ENCODE measurements around the gene RALGAPA2. TPM values are rescaled to one million over a fixed set of nuclear protein-coding genes. Genes with fewer than 3 reads are reported as not detected.

Gene RALGAPA2
- total and polyA plus RNA-seq, 8 donors, result 34.5 to 79.8 (median 43.1) TPM

DNA sequence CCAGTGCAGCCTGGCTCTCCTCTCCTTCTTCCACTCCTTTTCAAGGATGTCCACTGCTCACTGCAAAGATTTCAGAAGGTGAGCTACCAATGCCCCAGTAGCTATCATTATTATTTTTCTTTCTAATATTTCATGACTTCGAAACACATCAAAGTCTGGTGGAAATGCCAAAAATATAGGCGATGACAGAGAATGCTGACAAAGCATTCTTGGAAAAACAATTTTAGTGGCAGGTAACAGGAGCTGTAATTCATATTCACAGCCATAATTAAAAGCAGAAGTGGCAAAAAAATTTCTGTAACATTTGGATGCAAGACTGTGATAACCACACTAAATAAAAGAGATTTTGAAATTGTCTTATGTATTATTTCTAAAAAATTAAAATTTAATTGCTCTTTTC lies 133.6 kb downstream of the RALGAPA2 start:
- intact Hi-C loops (cut with DNase I), result no loop called here
- no peaks in the 10 kb centered on the region for H3K4me1 ChIP-seq
- peaks cover 0 to 87% of the 10 kb centered on the region in 2 donors for H3K36me3 ChIP-seq
- DNase-seq, result no peak
- H3K27ac ChIP-seq, result no peak overlapping the region
- H3K4me3 ChIP-seq, result no peak overlapping the region
- H3K9me3 ChIP-seq, result no peaks in the 10 kb centered on the region
- no peaks in the 10 kb centered on the region for H3K27me3 ChIP-seq
- ATAC-seq, result no peak
- TF ChIP-seq, protein P1, sequence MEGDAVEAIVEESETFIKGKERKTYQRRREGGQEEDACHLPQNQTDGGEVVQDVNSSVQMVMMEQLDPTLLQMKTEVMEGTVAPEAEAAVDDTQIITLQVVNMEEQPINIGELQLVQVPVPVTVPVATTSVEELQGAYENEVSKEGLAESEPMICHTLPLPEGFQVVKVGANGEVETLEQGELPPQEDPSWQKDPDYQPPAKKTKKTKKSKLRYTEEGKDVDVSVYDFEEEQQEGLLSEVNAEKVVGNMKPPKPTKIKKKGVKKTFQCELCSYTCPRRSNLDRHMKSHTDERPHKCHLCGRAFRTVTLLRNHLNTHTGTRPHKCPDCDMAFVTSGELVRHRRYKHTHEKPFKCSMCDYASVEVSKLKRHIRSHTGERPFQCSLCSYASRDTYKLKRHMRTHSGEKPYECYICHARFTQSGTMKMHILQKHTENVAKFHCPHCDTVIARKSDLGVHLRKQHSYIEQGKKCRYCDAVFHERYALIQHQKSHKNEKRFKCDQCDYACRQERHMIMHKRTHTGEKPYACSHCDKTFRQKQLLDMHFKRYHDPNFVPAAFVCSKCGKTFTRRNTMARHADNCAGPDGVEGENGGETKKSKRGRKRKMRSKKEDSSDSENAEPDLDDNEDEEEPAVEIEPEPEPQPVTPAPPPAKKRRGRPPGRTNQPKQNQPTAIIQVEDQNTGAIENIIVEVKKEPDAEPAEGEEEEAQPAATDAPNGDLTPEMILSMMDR (IDR thresholded peaks at IDR 0.05), result no peak

GRCh38 chr20:20573797-20574196 lies 138.6 kb downstream of the RALGAPA2 start:
- TF ChIP-seq, protein P1 (IDR thresholded peaks at IDR 0.05), result no peak
- DNase-seq (no peak), ATAC-seq (peak; percentile 60)
- no peak overlapping the region for H3K4me3 ChIP-seq
- H3K4me1 ChIP-seq, result no peaks in the 10 kb centered on the region
- no peaks in the 10 kb centered on the region for H3K27me3 ChIP-seq
- no peak overlapping the region for H3K27ac ChIP-seq
- intact Hi-C loops (cut with DNase I), result no loop called here
- peaks cover 0 to 79% of the 10 kb centered on the region in 2 donors for H3K36me3 ChIP-seq
- H3K9me3 ChIP-seq, result no peaks in the 10 kb centered on the region

- H3K9me3 ChIP-seq, result no peaks in the 10 kb centered on the region
These were observed 141.2 kb downstream of the RALGAPA2 start for GRCh38 chr20:20571068-20571780.

DNA sequence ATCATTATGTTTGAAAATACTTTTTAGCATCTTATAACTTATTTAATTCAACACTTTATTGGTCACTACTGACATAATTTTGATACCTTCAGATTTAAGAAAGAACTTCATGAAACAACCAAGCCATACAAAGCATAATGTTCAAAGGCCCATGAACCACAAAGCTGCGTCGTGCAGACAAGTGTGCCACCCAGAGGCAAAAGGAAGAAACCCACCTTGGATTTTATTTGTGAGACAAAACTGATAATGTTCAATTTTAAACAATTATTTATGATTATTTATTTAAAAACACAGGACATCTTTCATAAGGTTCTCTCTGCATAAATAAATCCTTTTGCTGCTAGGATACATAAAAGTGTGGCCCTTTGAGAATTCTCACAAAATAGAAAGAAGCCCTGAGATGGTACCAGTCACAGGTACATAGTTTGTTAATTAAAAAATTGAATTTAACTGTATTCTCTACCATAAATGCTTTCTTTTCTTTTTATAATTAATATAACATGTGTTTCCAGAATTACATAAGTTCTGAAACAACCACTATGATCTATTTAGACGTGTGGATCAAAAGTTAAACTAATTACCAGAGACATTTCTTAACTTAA lies 143.7 kb downstream of the RALGAPA2 start:
- Histone ChIP-seq H3K4me1 (no peaks in the 10 kb centered on the region), H3K27me3 (no peaks in the 10 kb centered on the region), H3K4me3 (no peak overlapping the region), H3K36me3 (peaks cover 0 to 53% of the 10 kb centered on the region in 2 donors), H3K27ac (no peak overlapping the region), H3K9me3 (no peaks in the 10 kb centered on the region)
- DNase-seq (peak in 1 of 4 donors; percentile 51), ATAC-seq (peak; percentile 62)
- intact Hi-C loops (cut with DNase I), result loop anchor here in 1 of 2 donors (10.0 kb wide), 1 partner anchor 204 kb away; the partner anchor contains the start of gene INSM1
- TF ChIP-seq, protein P1 (IDR thresholded peaks at IDR 0.05), result peak in 1 of 2 donors; percentile 62

More at GRCh38 chr20:20571068-20571780, 141.2 kb downstream of the RALGAPA2 start:
- peaks cover 0 to 66% of the 10 kb centered on the region in 2 donors for H3K36me3 ChIP-seq
- DNase-seq (no peak), ATAC-seq (no peak)
- TF ChIP-seq, protein P1 (IDR thresholded peaks at IDR 0.05), result no peak
- H3K27me3 ChIP-seq, result no peaks in the 10 kb centered on the region
- H3K4me1 ChIP-seq, result no peaks in the 10 kb centered on the region
- no peak overlapping the region for H3K27ac ChIP-seq
- no peak overlapping the region for H3K4me3 ChIP-seq
- intact Hi-C loops (cut with DNase I), result no loop called here

DNA sequence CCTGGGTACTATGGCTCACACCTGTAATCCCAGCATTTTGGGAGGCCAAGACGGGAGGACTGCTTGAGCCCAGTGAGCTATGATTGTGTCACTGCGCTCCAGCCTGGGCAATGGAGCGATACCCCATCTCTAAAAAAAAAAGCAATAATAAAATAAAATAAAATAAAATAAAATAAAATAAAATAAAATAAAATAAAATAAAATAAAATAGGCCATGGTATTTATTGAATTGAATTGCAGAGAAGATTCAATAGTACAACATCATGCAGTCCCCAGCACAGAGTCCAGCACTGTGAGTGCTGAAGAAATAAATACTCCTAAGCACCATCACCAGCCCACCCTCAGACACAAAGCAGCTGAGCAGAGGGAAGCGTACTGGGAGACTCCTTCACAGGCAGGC lies 144.7 kb downstream of the RALGAPA2 start:
- no peak for DNase-seq
- Histone ChIP-seq H3K36me3 (peaks cover 0 to 48% of the 10 kb centered on the region in 2 donors), H3K9me3 (no peaks in the 10 kb centered on the region), H3K4me3 (no peak overlapping the region), H3K27ac (no peak overlapping the region), H3K4me1 (no peaks in the 10 kb centered on the region), H3K27me3 (no peaks in the 10 kb centered on the region)
- intact Hi-C loops (cut with DNase I), result loop anchor here in 1 of 2 donors (10.0 kb wide), 1 partner anchor 203 kb away; the partner anchor contains the start of gene INSM1
- TF ChIP-seq, protein P1 (IDR thresholded peaks at IDR 0.05), result no peak
- ATAC-seq, result no peak
